ENCODE measurements around the gene AIG1. TPM values are rescaled to one million over a fixed set of nuclear protein-coding genes. Genes with fewer than 3 reads are reported as not detected.

Gene AIG1
- total and polyA plus RNA-seq, 2 of the 13 experiments (the other 11 are each of a cell fraction or from before 2014, with no cell fraction given): 115 to 197 TPM

DNA sequence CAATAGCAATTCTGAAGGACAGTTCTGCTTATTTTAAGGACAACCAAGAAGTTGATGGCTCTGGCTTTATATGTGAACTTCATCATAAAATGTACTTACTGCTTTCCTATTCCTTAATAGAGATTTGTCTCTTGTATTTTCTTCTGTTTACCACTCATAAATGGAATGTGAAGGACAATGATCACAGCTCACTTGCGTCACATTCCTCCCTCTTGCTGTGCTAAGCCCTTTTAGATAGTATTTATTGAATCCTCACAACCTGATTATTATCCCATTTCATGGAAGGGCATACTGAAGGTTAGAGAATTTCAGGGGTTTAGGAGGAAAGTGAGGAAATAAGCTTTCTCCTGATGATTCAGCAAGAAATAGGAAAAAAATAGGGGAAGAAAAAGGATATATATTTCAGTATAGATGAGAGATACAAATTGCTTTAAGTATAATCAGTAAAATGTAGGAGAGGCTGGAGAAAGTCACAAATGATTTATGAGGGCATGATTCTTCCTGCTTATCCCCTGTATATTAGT, 132.9 kb downstream of the AIG1 start:
- H3K79me2 ChIP-seq (ENCODE audit: insufficient read depth, low read length): no peaks in the 10 kb centered on the region
- intact Hi-C loops (cut with micrococcal nuclease; ENCODE audit: unreplicated experiment): no loop called here
- H3K27ac ChIP-seq (ENCODE audit: extremely low read length, insufficient read depth, low read length): no peak overlapping the region
- TF ChIP-seq, protein P1, sequence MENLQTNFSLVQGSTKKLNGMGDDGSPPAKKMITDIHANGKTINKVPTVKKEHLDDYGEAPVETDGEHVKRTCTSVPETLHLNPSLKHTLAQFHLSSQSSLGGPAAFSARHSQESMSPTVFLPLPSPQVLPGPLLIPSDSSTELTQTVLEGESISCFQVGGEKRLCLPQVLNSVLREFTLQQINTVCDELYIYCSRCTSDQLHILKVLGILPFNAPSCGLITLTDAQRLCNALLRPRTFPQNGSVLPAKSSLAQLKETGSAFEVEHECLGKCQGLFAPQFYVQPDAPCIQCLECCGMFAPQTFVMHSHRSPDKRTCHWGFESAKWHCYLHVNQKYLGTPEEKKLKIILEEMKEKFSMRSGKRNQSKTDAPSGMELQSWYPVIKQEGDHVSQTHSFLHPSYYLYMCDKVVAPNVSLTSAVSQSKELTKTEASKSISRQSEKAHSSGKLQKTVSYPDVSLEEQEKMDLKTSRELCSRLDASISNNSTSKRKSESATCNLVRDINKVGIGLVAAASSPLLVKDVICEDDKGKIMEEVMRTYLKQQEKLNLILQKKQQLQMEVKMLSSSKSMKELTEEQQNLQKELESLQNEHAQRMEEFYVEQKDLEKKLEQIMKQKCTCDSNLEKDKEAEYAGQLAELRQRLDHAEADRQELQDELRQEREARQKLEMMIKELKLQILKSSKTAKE (CRISPR knock-in tag; IDR thresholded peaks at IDR 0.05; ENCODE audit: borderline replicate concordance): no peak
- TF ChIP-seq MAFK (conservative IDR thresholded peaks at IDR 0.05 in 1 of 2, IDR thresholded peaks at IDR 0.05 in 1 of 2; ENCODE audit: low read length in 2 of 2) (0 out of 4 replicates have a peak, but pooled peaks of 1 of the 2 experiments have one; percentile 6), CEBPB (IDR thresholded peaks at IDR 0.05; ENCODE audit: borderline replicate concordance, low read depth, low read length) (peak; percentile 57; the same call in 1 of the 2 replicates), ZNF629 (CRISPR knock-in tag; conservative IDR thresholded peaks at IDR 0.05) (peak; percentile 75), ZNF879 (CRISPR knock-in tag; IDR thresholded peaks at IDR 0.05) (no peak)
- H4K20me1 ChIP-seq (ENCODE audit: insufficient read depth, low read length): no peaks in the 10 kb centered on the region
- no peaks in the 10 kb centered on the region for H3K9me3 ChIP-seq (ENCODE audit: low read length)
- BruUV-seq (replicated peaks): no TSS peak
- in situ Hi-C loops (cut with HindIII; ENCODE audit: extremely low pct_ligation_motif_present, low pct_unique_long_range_greater_than_20kb): no loop called here
- no peaks in the 10 kb centered on the region for H3K27me3 ChIP-seq (ENCODE audit: control insufficient read depth in 1 of 2, insufficient read depth in 2 of 2, low read length in 2 of 2)
- H3K36me3 ChIP-seq (replicated peaks in 1 of 2; ENCODE audit: control insufficient read depth in 1 of 2, insufficient read depth in 2 of 2, low read length in 2 of 2): peaks cover 0 to 7% of the 10 kb centered on the region in 2 experiments; a peak in 4 of 5 replicates
- peaks cover 7% of the 10 kb centered on the region; the same call in 1 of the 2 replicates for H3K4me1 ChIP-seq (ENCODE audit: insufficient read depth, low read length)
- WGBS (ENCODE audit: low lambda C conversion rate): 96% methylated on average over 1 of the region's 1 CpG
- no peak overlapping the region for H3K4me3 ChIP-seq (replicated peaks in 1 of 3; ENCODE audit: insufficient read depth in 1 of 3, low read depth in 2 of 3, low read length in 3 of 3)
- H3K9ac ChIP-seq (ENCODE audit: insufficient read depth, low read depth, low read length): no peak overlapping the region
- POLR2A ChIA-PET: no interaction called here
- no peak for ATAC-seq
- H2AFZ ChIP-seq (ENCODE audit: low read length): no peak overlapping the region
- CTCF ChIA-PET (ENCODE audit: low intra/inter-chr PET ratio, low total read pairs): no interaction called here
- no peak overlapping the region for H3K4me2 ChIP-seq (ENCODE audit: low read depth, low read length)
- FAIRE-seq: no peak
- DNase-seq (ENCODE audit: low spot score): peak; percentile 22

DNA sequence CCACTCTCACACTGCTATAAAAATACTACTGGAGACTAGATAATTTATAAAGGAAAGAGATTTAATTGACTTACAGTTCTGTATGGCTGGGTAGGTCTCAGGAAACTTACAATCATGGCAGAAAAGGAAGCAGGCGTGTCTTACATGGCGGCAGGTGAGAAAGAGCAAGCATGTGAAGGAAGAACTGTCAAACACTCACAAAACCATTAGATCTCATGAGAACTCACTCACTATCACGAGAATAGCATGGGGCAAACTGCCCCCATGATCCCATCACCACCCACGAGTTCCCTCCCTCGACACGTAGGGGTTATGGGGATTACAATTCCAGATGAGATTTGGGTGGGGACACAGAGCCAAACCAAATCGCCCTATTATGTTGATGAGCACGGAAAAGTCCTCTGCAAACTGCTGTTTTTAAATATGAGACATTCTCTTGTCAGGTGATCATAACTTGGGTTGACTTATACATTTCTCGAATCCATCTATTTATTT, 133.5 kb downstream of the AIG1 start:
- FAIRE-seq: no peak
- in situ Hi-C loops (cut with HindIII; ENCODE audit: extremely low pct_ligation_motif_present, low pct_unique_long_range_greater_than_20kb): no loop called here
- Histone ChIP-seq H3K79me2 (ENCODE audit: insufficient read depth, low read length) (no peaks in the 10 kb centered on the region), H3K4me3 (replicated peaks in 1 of 3; ENCODE audit: insufficient read depth in 1 of 3, low read depth in 2 of 3, low read length in 3 of 3) (no peak overlapping the region), H3K9ac (ENCODE audit: insufficient read depth, low read depth, low read length) (no peak overlapping the region), H3K4me2 (ENCODE audit: low read depth, low read length) (no peak overlapping the region), H3K4me1 (ENCODE audit: insufficient read depth, low read length) (peaks cover 7% of the 10 kb centered on the region; the same call in 1 of the 2 replicates), H2AFZ (ENCODE audit: low read length) (no peak overlapping the region), H3K27me3 (ENCODE audit: control insufficient read depth in 1 of 2, insufficient read depth in 2 of 2, low read length in 2 of 2) (no peaks in the 10 kb centered on the region), H4K20me1 (ENCODE audit: insufficient read depth, low read length) (no peaks in the 10 kb centered on the region), H3K9me3 (ENCODE audit: low read length) (no peaks in the 10 kb centered on the region), H3K27ac (ENCODE audit: extremely low read length, insufficient read depth, low read length) (no peak overlapping the region), H3K36me3 (replicated peaks in 1 of 2; ENCODE audit: control insufficient read depth in 1 of 2, insufficient read depth in 2 of 2, low read length in 2 of 2) (peaks cover 0 to 7% of the 10 kb centered on the region in 2 experiments; a peak in 4 of 5 replicates)
- no peak for TF ChIP-seq ZNF83 (CRISPR knock-in tag; IDR thresholded peaks at IDR 0.05; ENCODE audit: borderline replicate concordance)
- TF ChIP-seq, protein P2, sequence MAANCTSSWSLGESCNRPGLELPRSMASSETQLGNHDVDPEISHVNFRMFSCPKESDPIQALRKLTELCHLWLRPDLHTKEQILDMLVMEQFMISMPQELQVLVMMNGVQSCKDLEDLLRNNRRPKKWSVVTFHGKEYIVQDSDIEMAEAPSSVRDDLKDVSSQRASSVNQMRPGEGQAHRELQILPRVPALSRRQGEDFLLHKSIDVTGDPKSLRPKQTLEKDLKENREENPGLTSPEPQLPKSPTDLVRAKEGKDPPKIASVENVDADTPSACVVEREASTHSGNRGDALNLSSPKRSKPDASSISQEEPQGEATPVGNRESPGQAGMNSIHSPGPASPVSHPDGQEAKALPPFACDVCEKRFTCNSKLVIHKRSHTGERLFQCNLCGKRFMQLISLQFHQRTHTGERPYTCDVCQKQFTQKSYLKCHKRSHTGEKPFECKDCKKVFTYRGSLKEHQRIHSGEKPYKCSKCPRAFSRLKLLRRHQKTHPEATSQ (CRISPR knock-in tag; IDR thresholded peaks at IDR 0.05; ENCODE audit: borderline replicate concordance): peak; percentile 35; the same call in 1 of the 2 replicates
- no TSS peak for BruUV-seq (replicated peaks)
- 96% methylated on average over 9 of the region's 9 CpGs for WGBS (ENCODE audit: low lambda C conversion rate)
- intact Hi-C loops (cut with micrococcal nuclease; ENCODE audit: unreplicated experiment): no loop called here
- ChIA-PET CTCF (ENCODE audit: low intra/inter-chr PET ratio, low total read pairs) (no interaction called here), POLR2A (no interaction called here)
- no peak for DNase-seq (ENCODE audit: low spot score)
- ATAC-seq: no peak

All from HepG2 (cell line).